HEK293 (cell line): ENCODE measurements around the gene MICU1.
A peak's percentile ranks its signal among the peaks of the same experiment; 100 is the strongest.

Experiments
- FEZF1 ChIP-seq: fragments of 450-650 bp; formaldehyde crosslinking; IDR thresholded peaks from 2 replicates; pipeline ENCODE4 v1.5.1; 2016; ENCODE audit warnings: missing biosample characterization, missing genetic modification characterization
- KLF7 ChIP-seq: fragments of 450-650 bp; formaldehyde crosslinking; IDR thresholded peaks from 2 replicates; pipeline ENCODE4 v1.5.1; 2016; ENCODE audit warnings: missing biosample characterization, missing genetic modification characterization, borderline replicate concordance
- PATZ1 ChIP-seq: fragments of 450-650 bp; formaldehyde crosslinking; IDR thresholded peaks from 2 replicates; pipeline ENCODE4 v1.5.1; 2016; ENCODE audit warnings: missing biosample characterization, missing genetic modification characterization
- PRDM10 ChIP-seq: fragments of 450-650 bp; formaldehyde crosslinking; IDR thresholded peaks from 2 replicates; pipeline ENCODE4 v1.5.1; 2016; ENCODE audit warnings: missing biosample characterization, missing genetic modification characterization
- PRDM4 ChIP-seq: fragments of 450-650 bp; formaldehyde crosslinking; IDR thresholded peaks from 2 replicates; pipeline ENCODE4 v1.5.1; 2017; ENCODE audit warnings: missing biosample characterization, missing genetic modification characterization
- REPIN1 ChIP-seq: fragments of 450-650 bp; formaldehyde crosslinking; IDR thresholded peaks from 2 replicates; pipeline ENCODE4 v1.5.1; 2017; ENCODE audit warnings: missing biosample characterization, missing genetic modification characterization, low read depth
- TCF7L2 ChIP-seq: IDR thresholded peaks from 2 replicates; pipeline ENCODE4 v1.6.1; 2011; ENCODE audit warnings: low read depth, mild to moderate bottlenecking, inconsistent platforms, low read length, moderate library complexity, borderline replicate concordance
- ZBTB20 ChIP-seq: fragments of 450-650 bp; formaldehyde crosslinking; IDR thresholded peaks from 2 replicates; pipeline ENCODE4 v1.5.1; 2016; ENCODE audit warnings: missing biosample characterization, missing genetic modification characterization
- ZEB2 ChIP-seq: fragments of 450-650 bp; formaldehyde crosslinking; IDR thresholded peaks from 2 replicates; pipeline ENCODE4 v1.5.1; 2016; ENCODE audit warnings: missing biosample characterization, missing genetic modification characterization
- ZFHX2 ChIP-seq: fragments of 450-650 bp; formaldehyde crosslinking; conservative IDR thresholded peaks from 2 replicates; pipeline ENCODE4 v1.5.1; 2016; ENCODE audit warnings: missing biosample characterization, missing genetic modification characterization
- ZFP37 ChIP-seq: fragments of 450-650 bp; formaldehyde crosslinking; IDR thresholded peaks from 2 replicates; pipeline ENCODE4 v1.5.1; 2016; ENCODE audit warnings: missing biosample characterization, missing genetic modification characterization
- ZNF10 ChIP-seq: fragments of 450-650 bp; formaldehyde crosslinking; IDR thresholded peaks from 2 replicates; pipeline ENCODE4 v1.5.1; 2017; ENCODE audit warnings: missing biosample characterization, missing genetic modification characterization
- ZNF121 ChIP-seq: fragments of 450-650 bp; formaldehyde crosslinking; IDR thresholded peaks from 2 replicates; pipeline ENCODE4 v1.5.1; 2016; ENCODE audit warnings: missing biosample characterization, missing genetic modification characterization
- ZNF280D ChIP-seq: fragments of 450-650 bp; formaldehyde crosslinking; IDR thresholded peaks from 2 replicates; pipeline ENCODE4 v1.5.1; 2016; ENCODE audit warnings: missing biosample characterization, missing genetic modification characterization
- ZNF335 ChIP-seq: fragments of 450-650 bp; formaldehyde crosslinking; conservative IDR thresholded peaks from 2 replicates; pipeline ENCODE4 v1.5.1; 2016; ENCODE audit warnings: missing biosample characterization, missing genetic modification characterization
- ZNF341 ChIP-seq: fragments of 450-650 bp; formaldehyde crosslinking; IDR thresholded peaks from 2 replicates; pipeline ENCODE4; 2016; ENCODE audit warnings: low read depth, missing biosample characterization, missing genetic modification characterization
- ZNF354C ChIP-seq: fragments of 450-650 bp; formaldehyde crosslinking; IDR thresholded peaks from 2 replicates; pipeline ENCODE4 v1.5.1; 2016; ENCODE audit warnings: missing biosample characterization, missing genetic modification characterization, low read depth, borderline replicate concordance
- ZNF362 ChIP-seq: fragments of 450-650 bp; formaldehyde crosslinking; IDR thresholded peaks from 2 replicates; pipeline ENCODE4 v1.5.1; 2016; ENCODE audit warnings: missing biosample characterization, missing genetic modification characterization
- ZNF561 ChIP-seq: fragments of 450-650 bp; IDR thresholded peaks from 2 replicates; pipeline ENCODE4 v1.5.1; 2018; ENCODE audit warnings: missing biosample characterization, missing genetic modification characterization, borderline replicate concordance
- ZNF626 ChIP-seq: fragments of 450-650 bp; sonication (Bioruptor Pico); formaldehyde crosslinking; IDR thresholded peaks from 2 replicates; pipeline ENCODE4 v1.5.1; 2018; ENCODE audit warnings: missing biosample characterization, missing genetic modification characterization, inconsistent platforms
- ZNF660 ChIP-seq: fragments of 450-650 bp; IDR thresholded peaks from 2 replicates; pipeline ENCODE4 v1.5.1; 2018; ENCODE audit warnings: missing biosample characterization, mild to moderate bottlenecking, missing genetic modification characterization
- ZNF707 ChIP-seq: fragments of 450-650 bp; formaldehyde crosslinking; IDR thresholded peaks from 2 replicates; pipeline ENCODE4 v1.5.1; 2016; ENCODE audit warnings: missing biosample characterization, missing genetic modification characterization
- ZNF76 ChIP-seq: fragments of 450-650 bp; formaldehyde crosslinking; IDR thresholded peaks from 2 replicates; pipeline ENCODE4; 2016; ENCODE audit warnings: low read depth, missing biosample characterization, missing genetic modification characterization, borderline replicate concordance
- ZNF777 ChIP-seq: fragments of 450-650 bp; formaldehyde crosslinking; IDR thresholded peaks from 2 replicates; pipeline ENCODE4 v1.5.1; 2017; ENCODE audit warnings: missing biosample characterization, missing genetic modification characterization, borderline replicate concordance
- ZSCAN16 ChIP-seq: fragments of 450-650 bp; formaldehyde crosslinking; IDR thresholded peaks from 2 replicates; pipeline ENCODE4 v1.5.1; 2016; ENCODE audit warnings: missing biosample characterization, missing genetic modification characterization

MICU1 gene

GRCh38 chr10:72354356-72355213 is 271.3 kb downstream of the MICU1 start, which contains the start of gene DNAJB12 (continued):
- peak; percentile 25; the same call in 1 of the 2 replicates for TF ChIP-seq FEZF1 (tag by site-specific recombination)
- peak; percentile 94 for TF ChIP-seq ZNF561 (tag by site-specific recombination)
- TF ChIP-seq PATZ1 (tag by site-specific recombination): peak; percentile 100
- TF ChIP-seq ZNF626: no peak
- no peak for TF ChIP-seq TCF7L2
- peak; percentile 86; the same call in 1 of the 2 replicates for TF ChIP-seq ZNF10 (tag by site-specific recombination)
- TF ChIP-seq ZNF280D (tag by site-specific recombination): no peak
- peak; percentile 98 for TF ChIP-seq PRDM10 (tag by site-specific recombination)
- 0 out of 2 replicates have a peak, but pooled peaks have one; percentile 64 for TF ChIP-seq PRDM4 (tag by site-specific recombination)
- peak; percentile 95 for TF ChIP-seq ZNF335
- peak; percentile 98 for TF ChIP-seq ZNF341 (tag by site-specific recombination)
- TF ChIP-seq KLF7 (tag by site-specific recombination): peak; percentile 95
- TF ChIP-seq ZNF777 (tag by site-specific recombination): peak; percentile 92
- TF ChIP-seq ZFHX2 (tag by site-specific recombination): peak; percentile 88
- TF ChIP-seq ZNF707: 0 out of 2 replicates have a peak, but pooled peaks have one; percentile 14
- TF ChIP-seq ZNF660 (tag by site-specific recombination): peak; percentile 97
- peak; percentile 74; the same call in 1 of the 2 replicates for TF ChIP-seq ZSCAN16
- TF ChIP-seq ZBTB20 (tag by site-specific recombination): peak; percentile 86
- TF ChIP-seq ZNF76 (tag by site-specific recombination): peak; percentile 99
- no peak for TF ChIP-seq ZNF354C (tag by site-specific recombination)
- peak; percentile 66; the same call in 1 of the 2 replicates for TF ChIP-seq ZNF362 (tag by site-specific recombination)
- peak; percentile 100 for TF ChIP-seq ZFP37
- peak; percentile 99 for TF ChIP-seq ZEB2
- peak; percentile 97 for TF ChIP-seq REPIN1 (tag by site-specific recombination)
- peak; percentile 78; the same call in 1 of the 2 replicates for TF ChIP-seq ZNF121 (tag by site-specific recombination)
